OCI-LY7 (cell line): ENCODE data around the gene GOSR2. TPM values are rescaled to one million over a fixed set of nuclear protein-coding genes. Genes with fewer than 3 reads are reported as not detected.

Source experiments
- BruUV-seq: library from RNA; stranded (reverse); fragments of 400-500 nt; replicated peaks from 2 replicates; lab custom pipeline; 2021; lab: Mats Ljungman, UMichigan
- CTCF ChIA-PET: fragments of 300-600 bp; sonication (Branson Sonifier 250); formaldehyde crosslinking; loops from one replicate; lab custom pipeline; 2022; ENCODE audit warnings: antibody characterized with exemption; ENCODE audit not compliant: unreplicated experiment; lab: Charles Lee
- POLR2A ChIA-PET: fragments of 300-600 bp; sonication (Branson Sonifier 250); formaldehyde crosslinking; loops from one replicate; lab custom pipeline; 2022; ENCODE audit warnings: antibody characterized with exemption; lab: Charles Lee
- DNase-seq: peaks from one replicate; pipeline ENCODE4 v3.0.0-alpha.2; 2015; ENCODE audit warnings: low spot score
- H2AFZ ChIP-seq: fragments of 200-600 bp; sonication (generic), shearing (Covaris generic); 2 replicates; pipeline ENCODE4 v1.6.1; 2014; ENCODE audit warnings: mild to moderate bottlenecking, antibody characterized with exemption, low read length, moderate library complexity
- H3K27ac ChIP-seq: fragments of 200-600 bp; sonication (generic); 2 replicates; pipeline ENCODE4 v1.5.1; 2014; ENCODE audit warnings: mixed run types, low read depth, mild to moderate bottlenecking, moderate library complexity, low read length, inconsistent platforms; ENCODE audit not compliant: poor library complexity, severe bottlenecking
- H3K36me3 ChIP-seq: fragments of 200-600 bp; sonication (generic); 2 replicates; pipeline ENCODE4 v1.6.1; 2014; ENCODE audit warnings: mild to moderate bottlenecking, antibody characterized with exemption, low read length, moderate library complexity, mixed read lengths; ENCODE audit not compliant: insufficient read depth
- H3K4me1 ChIP-seq: fragments of 200-600 bp; sonication (generic); 2 replicates; pipeline ENCODE4 v1.5.1; 2014; ENCODE audit warnings: mild to moderate bottlenecking, low read length; ENCODE audit not compliant: insufficient read depth, poor library complexity, severe bottlenecking
- H3K4me2 ChIP-seq: fragments of 200-600 bp; sonication (generic); 2 replicates; pipeline ENCODE4 v1.6.1; 2014; ENCODE audit warnings: mild to moderate bottlenecking, low read length
- H3K4me3 ChIP-seq: fragments of 200-600 bp; sonication (generic); 2 replicates; pipeline ENCODE4 v1.5.1; 2014; ENCODE audit warnings: mild to moderate bottlenecking, low read depth, low read length; ENCODE audit not compliant: poor library complexity, severe bottlenecking
- H3K79me2 ChIP-seq: fragments of 200-600 bp; sonication (generic); 2 replicates; pipeline ENCODE4 v1.6.1; 2016; ENCODE audit warnings: low read depth, mild to moderate bottlenecking, low read length, moderate library complexity, mixed read lengths; ENCODE audit not compliant: insufficient read depth
- H3K9me2 ChIP-seq: fragments of 200-600 bp; sonication (generic); 2 replicates; pipeline ENCODE4 v1.6.1; 2016; ENCODE audit warnings: mild to moderate bottlenecking, low read length, mixed read lengths; ENCODE audit not compliant: insufficient read depth
- H3K9me3 ChIP-seq: fragments of 200-600 bp; sonication (generic); 2 replicates; pipeline ENCODE4 v1.6.1; 2014; ENCODE audit warnings: mild to moderate bottlenecking, mixed run types, low read length, mixed read lengths
- H4K20me1 ChIP-seq: fragments of 200-600 bp; sonication (generic); 2 replicates; pipeline ENCODE4 v1.6.1; 2014; ENCODE audit warnings: mild to moderate bottlenecking, antibody characterized with exemption, low read length, moderate library complexity, mixed read lengths; ENCODE audit not compliant: insufficient read depth
- EZH2phosphoT487 ChIP-seq: fragments of 200-600 bp; sonication (generic); IDR thresholded peaks from 2 replicates; pipeline ENCODE4 v1.6.1; 2018; ENCODE audit warnings: low read depth, borderline replicate concordance, mild to moderate bottlenecking, mixed run types, antibody characterized with exemption, low read length, moderate library complexity, mixed read lengths
- intact Hi-C: fragments of 100-400 bp; cut with micrococcal nuclease; formaldehyde crosslinking; loops from one replicate; pipeline ENCODE4 v1.10.0; 2022; ENCODE audit not compliant: unreplicated experiment
- total RNA-seq, 2 experiments: library from RNA; depleted of rRNA in 1 of 2; stranded (reverse); fragments of >200 nt in 1 of 2; shearing (Covaris generic) in 1 of 2; gene quantifications; 2 replicates each; pipeline ENCODE4 v1.2.3, GENCODE V29; 2014 to 2022
- TF ChIP-seq, protein P1 (sequence below): fragments of 200-600 bp; sonication (generic); conservative IDR thresholded peaks from 2 replicates; pipeline ENCODE4 v1.5.1; 2014; ENCODE audit warnings: mild to moderate bottlenecking, antibody characterized with exemption, low read length, moderate library complexity, mixed read lengths

The GOSR2 gene
- total RNA-seq, 2 experiments from 2014 or later: 46.5 to 62.8 TPM

DNA sequence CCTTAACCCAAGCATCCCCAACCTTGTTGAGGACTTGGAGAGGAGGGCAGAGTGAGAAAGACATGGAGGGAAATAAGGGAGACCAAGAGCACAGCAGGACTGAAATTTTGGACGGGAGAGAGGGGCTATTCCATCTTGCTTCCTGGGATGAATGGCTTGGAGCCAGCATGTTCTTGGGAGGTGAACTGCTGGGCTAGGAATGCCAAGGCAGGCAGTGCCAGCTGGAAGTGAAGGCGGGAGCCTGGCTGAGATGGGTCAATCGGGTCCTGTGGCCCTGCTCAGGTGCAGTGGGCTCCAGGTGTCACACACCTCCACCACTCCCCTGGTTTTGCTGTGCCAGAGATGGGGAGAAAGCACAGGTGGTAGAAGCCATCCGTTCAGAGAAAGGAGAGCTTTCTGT lies 46.0 kb upstream of the GOSR2 start:
- BruUV-seq: no TSS peak
- Histone ChIP-seq H3K9me3 (no peaks in the 10 kb centered on the region), H3K9me2 (no peaks in the 10 kb centered on the region), H3K27ac (no peak overlapping the region), H2AFZ (no peak overlapping the region; the same call in 1 of the 2 replicates), H3K4me1 (peaks cover 9% of the 10 kb centered on the region), H3K4me2 (no peak overlapping the region), H4K20me1 (no peaks in the 10 kb centered on the region), H3K79me2 (no peaks in the 10 kb centered on the region), H3K4me3 (no peak overlapping the region), H3K36me3 (no peaks in the 10 kb centered on the region)
- intact Hi-C loops: no loop called here
- ChIA-PET POLR2A (no interaction called here), CTCF (no interaction called here)
- no peak for DNase-seq
- TF ChIP-seq, protein P1, sequence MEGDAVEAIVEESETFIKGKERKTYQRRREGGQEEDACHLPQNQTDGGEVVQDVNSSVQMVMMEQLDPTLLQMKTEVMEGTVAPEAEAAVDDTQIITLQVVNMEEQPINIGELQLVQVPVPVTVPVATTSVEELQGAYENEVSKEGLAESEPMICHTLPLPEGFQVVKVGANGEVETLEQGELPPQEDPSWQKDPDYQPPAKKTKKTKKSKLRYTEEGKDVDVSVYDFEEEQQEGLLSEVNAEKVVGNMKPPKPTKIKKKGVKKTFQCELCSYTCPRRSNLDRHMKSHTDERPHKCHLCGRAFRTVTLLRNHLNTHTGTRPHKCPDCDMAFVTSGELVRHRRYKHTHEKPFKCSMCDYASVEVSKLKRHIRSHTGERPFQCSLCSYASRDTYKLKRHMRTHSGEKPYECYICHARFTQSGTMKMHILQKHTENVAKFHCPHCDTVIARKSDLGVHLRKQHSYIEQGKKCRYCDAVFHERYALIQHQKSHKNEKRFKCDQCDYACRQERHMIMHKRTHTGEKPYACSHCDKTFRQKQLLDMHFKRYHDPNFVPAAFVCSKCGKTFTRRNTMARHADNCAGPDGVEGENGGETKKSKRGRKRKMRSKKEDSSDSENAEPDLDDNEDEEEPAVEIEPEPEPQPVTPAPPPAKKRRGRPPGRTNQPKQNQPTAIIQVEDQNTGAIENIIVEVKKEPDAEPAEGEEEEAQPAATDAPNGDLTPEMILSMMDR: no peak
- TF ChIP-seq EZH2phosphoT487: no peak

DNA sequence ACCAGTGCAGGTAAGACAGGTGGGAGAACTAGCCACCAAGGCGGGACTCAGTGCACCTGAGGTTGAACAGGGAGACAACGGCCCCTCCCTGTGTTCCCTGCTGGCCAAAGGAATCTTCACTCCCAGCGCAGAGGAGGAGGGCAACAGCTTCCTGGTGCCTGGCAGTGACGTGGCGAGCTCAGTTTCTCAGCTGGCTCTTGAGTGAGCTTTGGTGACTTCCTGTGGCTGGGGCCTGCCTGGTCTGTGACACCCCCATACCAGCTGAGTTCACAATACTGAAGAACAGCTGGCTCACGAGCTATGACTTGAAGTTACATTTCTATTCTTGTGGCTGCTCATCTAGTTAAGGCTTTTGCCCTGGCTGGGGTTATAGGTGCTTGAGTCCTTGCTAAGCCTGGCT lies 45.5 kb upstream of the GOSR2 start:
- Histone ChIP-seq H3K9me2 (no peaks in the 10 kb centered on the region), H3K4me3 (no peak overlapping the region), H3K4me1 (peaks cover 9% of the 10 kb centered on the region), H3K4me2 (no peak overlapping the region), H3K79me2 (no peaks in the 10 kb centered on the region), H2AFZ (peak overlapping the region; percentile 44; the same call in 1 of the 2 replicates), H3K27ac (no peak overlapping the region), H4K20me1 (no peaks in the 10 kb centered on the region), H3K9me3 (no peaks in the 10 kb centered on the region), H3K36me3 (no peaks in the 10 kb centered on the region)
- CTCF ChIA-PET: no interaction called here
- POLR2A ChIA-PET: interaction anchor here (0.7 kb wide), 1 partner anchor 61 kb away, joined by 3 read pairs; no protein-coding TSS in a partner anchor
- no TSS peak for BruUV-seq
- TF ChIP-seq, protein P1: no peak
- TF ChIP-seq EZH2phosphoT487: no peak
- DNase-seq: peak; percentile 35
- intact Hi-C loops: no loop called here

DNA sequence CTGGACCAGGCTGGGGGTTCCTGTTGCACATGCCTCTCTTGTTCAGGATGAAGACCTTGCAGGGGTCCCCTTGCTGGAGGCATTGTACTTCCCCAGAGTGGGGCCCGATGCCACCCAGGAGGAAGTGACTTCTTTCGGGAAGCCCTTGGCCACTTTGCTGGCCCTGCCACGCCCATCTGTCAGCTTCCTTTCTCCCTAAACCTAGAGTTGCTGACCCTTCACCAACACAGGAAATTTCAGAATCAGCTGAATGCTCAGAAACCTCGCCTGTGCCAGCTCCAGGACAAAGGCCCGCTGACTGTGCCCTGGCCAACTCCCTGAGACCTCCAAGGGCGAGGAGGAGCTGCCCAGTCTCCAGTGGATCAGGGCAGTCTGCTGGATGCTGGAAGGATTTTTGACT lies 44.9 kb upstream of the GOSR2 start:
- Histone ChIP-seq H3K79me2 (no peaks in the 10 kb centered on the region), H3K4me2 (no peak overlapping the region), H3K4me1 (peaks cover 9% of the 10 kb centered on the region), H3K4me3 (no peak overlapping the region), H4K20me1 (no peaks in the 10 kb centered on the region), H3K9me2 (no peaks in the 10 kb centered on the region), H2AFZ (peak overlapping the region; percentile 44; the same call in 1 of the 2 replicates), H3K36me3 (no peaks in the 10 kb centered on the region), H3K27ac (no peak overlapping the region), H3K9me3 (no peaks in the 10 kb centered on the region)
- no TSS peak for BruUV-seq
- no peak for DNase-seq
- ChIA-PET POLR2A (interaction anchor here (0.7 kb wide), 1 partner anchor 61 kb away, joined by 3 read pairs; no protein-coding TSS in a partner anchor), CTCF (no interaction called here)
- intact Hi-C loops: no loop called here
- TF ChIP-seq EZH2phosphoT487: no peak
- TF ChIP-seq, protein P1: no peak
